GM23338 (cell line): Measurements from ENCODE around the gene DDB1.

Source experiments
- CREB1 ChIP-seq: fragments of 250-450 bp; sonication (Bioruptor Pico); IDR thresholded peaks from 2 replicates; pipeline ENCODE4 v1.5.0; 2020; ENCODE audit warnings: low read depth, mild to moderate bottlenecking, moderate library complexity
- CTCF ChIP-seq, 2 experiments: fragments of 200-600 bp in 1 of 2; sonication (generic) in 1 of 2; conservative IDR thresholded peaks; 2 replicates each; pipeline versions ENCODE4 v1.5.1 to v1.6.1; 2016 to 2017; ENCODE audit warnings: antibody characterized with exemption in 2 of 2, low read depth in 2 of 2, mild to moderate bottlenecking in 2 of 2, moderate library complexity in 1 of 2
- ETS1 ChIP-seq: IDR thresholded peaks from 2 replicates; pipeline ENCODE4 v1.6.1; 2016; ENCODE audit warnings: antibody characterized with exemption
- EZH2 ChIP-seq: fragments of 200-600 bp; sonication (generic); IDR thresholded peaks from one replicate; pipeline ENCODE4 v1.8.0; 2017; ENCODE audit warnings: antibody characterized with exemption, mild to moderate bottlenecking, low read depth; ENCODE audit not compliant: unreplicated experiment
- EZH2phosphoT487 ChIP-seq: fragments of 200-600 bp; sonication (generic); IDR thresholded peaks from one replicate; pipeline ENCODE4 v1.8.1; 2018; ENCODE audit warnings: antibody characterized with exemption; ENCODE audit not compliant: unreplicated experiment
- JUNB ChIP-seq: IDR thresholded peaks from one replicate; pipeline ENCODE4 v1.6.1; 2016; ENCODE audit warnings: antibody characterized with exemption; ENCODE audit not compliant: unreplicated experiment
- POLR2AphosphoS5 ChIP-seq: IDR thresholded peaks from 2 replicates; pipeline ENCODE4 v1.6.1; 2016; ENCODE audit warnings: antibody characterized with exemption, low read depth
- REST ChIP-seq: IDR thresholded peaks from one replicate; pipeline ENCODE4 v1.6.1; 2018; ENCODE audit warnings: antibody characterized with exemption; ENCODE audit not compliant: unreplicated experiment
- STAT1 ChIP-seq: IDR thresholded peaks from one replicate; pipeline ENCODE4 v1.6.1; 2016; ENCODE audit warnings: antibody characterized with exemption; ENCODE audit not compliant: unreplicated experiment
- ZNF114 ChIP-seq: fragments of 250-450 bp; sonication (Bioruptor Pico); IDR thresholded peaks from 2 replicates; pipeline ENCODE4 v1.5.0; 2020; ENCODE audit warnings: mild to moderate bottlenecking, moderate library complexity
- ZNF331 ChIP-seq: fragments of 250-450 bp; sonication (Bioruptor Pico); IDR thresholded peaks from 2 replicates; pipeline ENCODE4 v1.5.0; 2020; ENCODE audit warnings: low read depth, mild to moderate bottlenecking, moderate library complexity

GRCh38 chr11:61341706-61342105 is 8.8 kb upstream of the DDB1 start:
- TF ChIP-seq REST (no peak), CTCF (conservative IDR thresholded peaks at IDR 0.05; ENCODE audit: low read depth in 2 of 2) (no peak), EZH2 (no peak), EZH2phosphoT487 (no peak), POLR2AphosphoS5 (no peak), JUNB (no peak), STAT1 (no peak), CREB1 (CRISPR knock-in tag) (no peak), ETS1 (no peak), ZNF114 (no peak), ZNF331 (CRISPR knock-in tag) (no peak)
